ENCODE data around the gene CD164L2. TPM values are rescaled to one million over a fixed set of nuclear protein-coding genes. Genes with fewer than 3 reads are reported as not detected.

The CD164L2 gene
- total and polyA plus RNA-seq, 2 donors (not counting 1 experiment from before 2014, with no cell fraction given) = not detected

DNA sequence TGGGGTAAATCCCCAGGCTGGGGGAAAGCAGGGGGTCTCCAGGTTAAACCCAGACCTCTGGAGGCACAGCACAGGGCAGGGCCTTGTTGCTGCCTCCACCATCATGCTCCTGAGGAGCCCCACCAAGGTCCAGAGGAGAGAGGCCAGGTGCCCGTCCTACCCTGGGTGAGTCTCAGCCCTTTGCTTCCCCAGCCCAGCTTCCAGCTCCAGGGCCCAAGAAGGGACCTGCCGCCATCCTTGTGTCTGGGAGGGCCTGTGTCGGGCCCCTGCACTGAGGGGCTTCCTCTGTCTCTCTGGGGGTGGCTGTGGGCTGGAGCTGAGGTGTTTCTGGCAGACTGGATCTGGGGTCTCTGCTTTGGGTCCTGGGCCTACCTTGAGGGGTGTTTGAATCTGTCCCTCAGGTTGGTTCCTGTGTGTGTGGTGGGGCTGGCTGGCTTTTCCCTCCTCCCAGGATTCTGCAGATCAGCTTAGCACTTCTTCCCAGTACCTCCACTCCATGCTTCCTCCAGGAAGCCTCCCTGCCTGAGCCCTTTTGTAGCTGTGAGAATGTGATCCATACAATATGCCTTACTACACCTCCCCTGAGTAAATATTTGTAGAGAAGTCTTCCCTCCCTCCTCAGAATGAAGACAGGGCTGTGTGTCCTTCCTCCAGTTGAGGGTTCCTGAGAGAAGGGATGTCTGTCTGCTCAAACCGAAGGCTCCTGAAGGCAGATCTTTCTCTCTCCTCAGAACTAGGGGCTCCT, 15.4 kb upstream of the CD164L2 start:
- POLR2A ChIA-PET = no interaction called here

More for the DNA sequence above, 15.4 kb upstream of the CD164L2 start:
- no peak overlapping the region for H3K4me3 ChIP-seq (ENCODE audit: control extremely low read depth in 1 of 5, extremely low read depth in 1 of 5, insufficient read depth in 1 of 5, low read depth in 2 of 5, low read length in 4 of 5)
- H3K36me3 ChIP-seq (replicated peaks in 1 of 2; ENCODE audit: control extremely low read depth in 1 of 2, control insufficient read depth in 1 of 2, extremely low read depth in 1 of 2, insufficient read depth in 2 of 2, low read length in 1 of 2) = no peaks in the 10 kb centered on the region
- no peaks in the 10 kb centered on the region for H3K9me3 Mint-ChIP-seq (ENCODE audit: insufficient read depth)
- intact Hi-C loops (cut with micrococcal nuclease) = loop anchor here (10.0 kb wide), 1 partner anchor 164 kb away; the partner anchor contains the start of gene WDTC1
- peak overlapping the region; percentile 56 for H3K27ac Mint-ChIP-seq
- H3K9me3 ChIP-seq (ENCODE audit: control extremely low read depth in 1 of 3, control insufficient read depth in 2 of 3, insufficient read depth in 1 of 3, low read length in 2 of 3) = no peaks in the 10 kb centered on the region
- CTCF ChIA-PET = interaction anchor here (0.6 to 7.8 kb wide), 11 partner anchors 11 to 352 kb away, joined by 3 to 402 read pairs (median 4); partner anchors contain the start of gene AHDC1
- ATAC-seq (ENCODE audit: low read depth) = no peak
- peaks cover 22 to 35% of the 10 kb centered on the region in 2 donors for H3K4me1 ChIP-seq (ENCODE audit: control insufficient read depth in 2 of 2, insufficient read depth in 2 of 2, low read length in 2 of 2)
- H3K4me1 Mint-ChIP-seq = peaks cover 36% of the 10 kb centered on the region
- H3K27me3 Mint-ChIP-seq = no peaks in the 10 kb centered on the region
- no peak overlapping the region for H3K9ac ChIP-seq (ENCODE audit: low read length)
- 90% methylated on average over 2 of the region's 4 CpGs for WGBS (ENCODE audit: insufficient coverage)
- no peaks in the 10 kb centered on the region for H3K79me2 ChIP-seq (ENCODE audit: control insufficient read depth, insufficient read depth, low read length)
- H4K20me1 ChIP-seq (ENCODE audit: control insufficient read depth, insufficient read depth, low read length, poor library complexity, severe bottlenecking) = no peaks in the 10 kb centered on the region
- peak overlapping the region in 1 of 2 donors; percentile 38 for H3K27ac ChIP-seq (ENCODE audit: low read length in 2 of 2)
- no peak overlapping the region for H3K4me3 Mint-ChIP-seq
- no peak for DNase-seq
- no peak overlapping the region for H3K4me2 ChIP-seq (replicated peaks; ENCODE audit: low read depth, low read length, poor library complexity, severe bottlenecking)
- no peaks in the 10 kb centered on the region for H3K27me3 ChIP-seq (replicated peaks in 1 of 4; ENCODE audit: control extremely low read depth in 1 of 4, control insufficient read depth in 3 of 4, insufficient read depth in 4 of 4, low read length in 3 of 4)
- TF ChIP-seq EZH2 (IDR thresholded peaks at IDR 0.05; ENCODE audit: borderline replicate concordance, insufficient read depth, low read depth, low read length, poor library complexity, severe bottlenecking) = no peak
- TF ChIP-seq, protein P1, sequence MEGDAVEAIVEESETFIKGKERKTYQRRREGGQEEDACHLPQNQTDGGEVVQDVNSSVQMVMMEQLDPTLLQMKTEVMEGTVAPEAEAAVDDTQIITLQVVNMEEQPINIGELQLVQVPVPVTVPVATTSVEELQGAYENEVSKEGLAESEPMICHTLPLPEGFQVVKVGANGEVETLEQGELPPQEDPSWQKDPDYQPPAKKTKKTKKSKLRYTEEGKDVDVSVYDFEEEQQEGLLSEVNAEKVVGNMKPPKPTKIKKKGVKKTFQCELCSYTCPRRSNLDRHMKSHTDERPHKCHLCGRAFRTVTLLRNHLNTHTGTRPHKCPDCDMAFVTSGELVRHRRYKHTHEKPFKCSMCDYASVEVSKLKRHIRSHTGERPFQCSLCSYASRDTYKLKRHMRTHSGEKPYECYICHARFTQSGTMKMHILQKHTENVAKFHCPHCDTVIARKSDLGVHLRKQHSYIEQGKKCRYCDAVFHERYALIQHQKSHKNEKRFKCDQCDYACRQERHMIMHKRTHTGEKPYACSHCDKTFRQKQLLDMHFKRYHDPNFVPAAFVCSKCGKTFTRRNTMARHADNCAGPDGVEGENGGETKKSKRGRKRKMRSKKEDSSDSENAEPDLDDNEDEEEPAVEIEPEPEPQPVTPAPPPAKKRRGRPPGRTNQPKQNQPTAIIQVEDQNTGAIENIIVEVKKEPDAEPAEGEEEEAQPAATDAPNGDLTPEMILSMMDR (IDR thresholded peaks at IDR 0.05) = no peak
- no peak overlapping the region for H2AFZ ChIP-seq (ENCODE audit: insufficient read depth, low read depth, low read length, poor library complexity, severe bottlenecking)
